Pancreas (tissue), 10 donors: ENCODE results near the gene EIF3CL. TPM values are rescaled to one million over a fixed set of nuclear protein-coding genes. Genes with fewer than 3 reads are reported as not detected.
"Not testable (repeated sequence)": the region's sequence is repeated elsewhere in the genome, so short reads cannot be mapped to it uniquely, and the experiment has no call there.

ENCODE experiments used
- ATAC-seq, 4 donors: fragments of 200-7000 bp; cut with Tn5 transposase; one replicate each; pipeline versions ENCODE4 v1.8.0 to v1.9.1; 2020; ENCODE audit warnings: mild to moderate bottlenecking in 4 of 4, moderate library complexity in 4 of 4
- DNase-seq, 6 donors: peaks; one replicate each; pipeline ENCODE4 v3.0.0-alpha.2; 2020
- FAIRE-seq: peaks from 2 replicates; lab custom pipeline; 2012; peaks lifted over from hg19 to GRCh38; lab: Jason Lieb, UNC
- H3K27ac ChIP-seq, 4 donors: fragments of 200-600 bp; sonication (generic); 1 replicate in 3 of 4; 2 replicates in 1 of 4; pipeline versions ENCODE4 v1.5.0 to v1.8.0; 2020
- H3K27me3 ChIP-seq, 4 donors: fragments of 200-600 bp; one replicate each; pipeline ENCODE4 v1.8.0; 2021
- H3K36me3 ChIP-seq, 3 donors: fragments of 200-600 bp; sonication (generic) in 1 of 3; one replicate each; pipeline versions ENCODE4 v1.5.0 to v1.8.0; 2020 to 2021
- H3K4me1 ChIP-seq, 3 donors: fragments of 200-600 bp; one replicate each; pipeline ENCODE4 v1.8.0; 2021
- H3K4me3 ChIP-seq, 4 donors: fragments of 200-600 bp; sonication (generic) in 2 of 4; one replicate each; pipeline versions ENCODE4 v1.5.0 to v1.8.0; 2020 to 2021
- H3K9me3 ChIP-seq, 4 donors: fragments of 200-600 bp; one replicate each; pipeline ENCODE4 v1.8.0; 2021
- WGBS, 2 donors: extraction: QIAGEN DNeasy Blood & Tissue Kit; methylation state at CpG; one replicate each; pipeline ENCODE4 v1.1.7; 2013; 5-methylcytosine and 5-hydroxymethylcytosine counted together
- intact Hi-C, 3 donors: fragments of 100-400 bp; cut with DNase I; formaldehyde crosslinking; loops; one replicate each; pipeline versions ENCODE4 v1.11.1 to v1.14.2; 2022
- microRNA-seq, 2 donors: library from miRNA; unstranded; fragments of <30 nt; microRNA quantifications; one replicate each; pipeline versions ENCODE4 to v1.1.0, GENCODE V29; 2019 to 2020
- polyA plus RNA-seq, 2 donors: library from polyadenylated mRNA; stranded (reverse); fragments of 200-250 nt; gene quantifications; one replicate each; pipeline ENCODE4 v1.2.3, GENCODE V29; 2013
- total RNA-seq, 6 donors: library from RNA; stranded (reverse); fragmentation: NEBNext Ultra II Directional in 4 of 6; extraction: Animal tissue kit (Norgen Biotek cat#: 25700) in 4 of 6; gene quantifications; one replicate each; pipeline versions ENCODE4 v1.2.1 to v1.2.4, GENCODE V29; 2021 to 2023
- donor health status: healthy with polysubstance abuse.
- donor health status: DM: no; HTN: no; CAD: no; lungs with moderate emphysema.
- donor health status: DM: no; HTN: no; CAD: no.
- donor health status: control.
- donor health status: control.
- donor health status: Bipolar disorder and iron deficiency.
- donor health status: DM: yes; HTN: yes; CAD: no.
- donor health status: DM: no; HTN: no; CAD: no.
- donor health status: DM: no; HTN: no; CAD: no.
- donor health status: DM: yes; HTN: yes; CAD: no.

EIF3CL gene
- total and polyA plus RNA-seq, 8 donors = 32.6 to 76.5 (median 47.6) TPM

GRCh38 chr16:28336940-28337710, 66.5 kb downstream of the EIF3CL start:
- FAIRE-seq, intact Hi-C loops, DNase-seq, H3K27ac ChIP-seq, H3K9me3 ChIP-seq, H3K36me3 ChIP-seq, ATAC-seq, H3K4me1 ChIP-seq, H3K27me3 ChIP-seq, H3K4me3 ChIP-seq: not testable (repeated sequence)
- WGBS, 2 donors = 71 to 75% methylated on average over 4 to 5 of the region's 5 CpGs

- FAIRE-seq, H3K27ac ChIP-seq, intact Hi-C loops, H3K36me3 ChIP-seq, DNase-seq, H3K27me3 ChIP-seq, H3K4me3 ChIP-seq, H3K4me1 ChIP-seq, ATAC-seq, H3K9me3 ChIP-seq: not testable (repeated sequence)
- WGBS, 2 donors = 79 to 83% methylated on average over 6 to 8 of the region's 8 CpGs
Measured at GRCh38 chr16:28335678-28336077, 68.0 kb downstream of the EIF3CL start.

GRCh38 chr16:28332632-28333031, 71.0 kb downstream of the EIF3CL start:
- H3K4me3 ChIP-seq, H3K27ac ChIP-seq, H3K36me3 ChIP-seq, ATAC-seq, DNase-seq, intact Hi-C loops, H3K9me3 ChIP-seq, FAIRE-seq, H3K4me1 ChIP-seq, H3K27me3 ChIP-seq: not testable (repeated sequence)
- WGBS, 2 donors = 51 to 67% methylated on average over 3 to 6 of the region's 6 CpGs

GRCh38 chr16:28330981-28331380, 72.7 kb downstream of the EIF3CL start:
- H3K9me3 ChIP-seq, ATAC-seq, H3K27me3 ChIP-seq, H3K27ac ChIP-seq, H3K4me1 ChIP-seq, DNase-seq, intact Hi-C loops, FAIRE-seq, H3K4me3 ChIP-seq, H3K36me3 ChIP-seq: not testable (repeated sequence)
- WGBS, 2 donors = 61 to 72% methylated on average over 2 of the region's 2 CpGs

GRCh38 chr16:28330232-28330631, 73.4 kb downstream of the EIF3CL start:
- FAIRE-seq, H3K4me1 ChIP-seq, H3K9me3 ChIP-seq, H3K27ac ChIP-seq, H3K36me3 ChIP-seq, intact Hi-C loops, H3K4me3 ChIP-seq, H3K27me3 ChIP-seq: not testable (repeated sequence)
- 29 to 32% methylated on average over 7 of the region's 9 CpGs for WGBS, 2 donors
- DNase-seq = peak in 1 of 6 donors; percentile 4
- ATAC-seq = peak in 1 of 4 donors; percentile 16

Small RNAs within 50 kb of the gene (microRNA-seq; reads per million reads assigned to microRNA genes)
- 0 reads per million in 2 donors for gene MIR6862-1

Other genes with a start within 250 kb of the EIF3CL start
- 10 to 100 TPM; 32.6 to 46.5 (median 36.4) TPM for gene XPO6, start 191.9 kb downstream of the EIF3CL start, total RNA-seq
- gene XPO6, start 191.9 kb downstream of the EIF3CL start, polyA plus RNA-seq = 10 to 100 TPM; 66.6 to 73.6 TPM
- gene SBK1, start 111.3 kb downstream of the EIF3CL start, total RNA-seq = 1 to 10 TPM; 1.3 to 4.0 (median 1.6) TPM
- 1 to 10 TPM in 1 of 2 donors, under 1 TPM in 1; 0.96 to 1.4 TPM for gene SBK1, start 111.3 kb downstream of the EIF3CL start, polyA plus RNA-seq
- 1 to 10 TPM in 2 of 6 donors, under 1 TPM in 3, not detected in 1; 0.25 to 2.0 (median 0.58) TPM for gene NPIPB6, start 40.3 kb downstream of the EIF3CL start, total RNA-seq
- gene NPIPB6, start 40.3 kb downstream of the EIF3CL start, polyA plus RNA-seq = under 1 TPM; 0.61 to 0.77 TPM
- gene NPIPB7, start 68.5 kb upstream of the EIF3CL start, total RNA-seq = not detected
- not detected for gene NPIPB7, start 68.5 kb upstream of the EIF3CL start, polyA plus RNA-seq
- gene CLN3, start 88.2 kb upstream of the EIF3CL start, total RNA-seq = 10 to 100 TPM in 3 of 6 donors, 1 to 10 TPM in 3; 6.9 to 17.2 (median 10.2) TPM
- 10 to 100 TPM; 13.8 to 25.9 TPM for gene CLN3, start 88.2 kb upstream of the EIF3CL start, polyA plus RNA-seq
- 1 to 10 TPM in 2 of 6 donors, under 1 TPM in 4; 0.16 to 3.0 (median 0.45) TPM for gene APOBR, start 90.8 kb upstream of the EIF3CL start, total RNA-seq
- 1 to 10 TPM in 1 of 2 donors, under 1 TPM in 1; 0.70 to 1.5 TPM for gene APOBR, start 90.8 kb upstream of the EIF3CL start, polyA plus RNA-seq
- under 1 TPM in 2 of 6 donors, not detected in 4; 0.18 to 0.20 TPM for gene IL27, start 103.0 kb upstream of the EIF3CL start, total RNA-seq
- gene IL27, start 103.0 kb upstream of the EIF3CL start, polyA plus RNA-seq = under 1 TPM in 1 of 2 donors, not detected in 1; 0.68 TPM
- gene NUPR1, start 135.1 kb upstream of the EIF3CL start, total RNA-seq = 100 to 1,000 TPM in 3 of 6 donors, 10 to 100 TPM in 3; 28.9 to 303 (median 103) TPM
- 100 to 1,000 TPM; 117 to 151 TPM for gene NUPR1, start 135.1 kb upstream of the EIF3CL start, polyA plus RNA-seq
- 10 to 100 TPM; 14.2 to 28.3 (median 17.0) TPM for gene SGF29, start 150.1 kb upstream of the EIF3CL start, total RNA-seq
- 10 to 100 TPM; 40.2 to 46.6 TPM for gene SGF29, start 150.1 kb upstream of the EIF3CL start, polyA plus RNA-seq
- 1 to 10 TPM in 3 of 6 donors, under 1 TPM in 3; 0.41 to 1.5 (median 1.1) TPM for gene SULT1A2, start 193.2 kb upstream of the EIF3CL start, total RNA-seq
- 1 to 10 TPM; 5.6 to 6.0 TPM for gene SULT1A2, start 193.2 kb upstream of the EIF3CL start, polyA plus RNA-seq
- gene SULT1A1, start 206.2 kb upstream of the EIF3CL start, total RNA-seq = 10 to 100 TPM in 3 of 6 donors, 1 to 10 TPM in 3; 5.7 to 18.3 (median 9.0) TPM
- gene SULT1A1, start 206.2 kb upstream of the EIF3CL start, polyA plus RNA-seq = 10 to 100 TPM; 29.7 to 46.7 TPM
- 1 to 10 TPM in 2 of 6 donors, under 1 TPM in 3, not detected in 1; 0.08 to 2.4 (median 0.74) TPM for gene NPIPB8, start 234.2 kb upstream of the EIF3CL start, total RNA-seq
- gene NPIPB8, start 234.2 kb upstream of the EIF3CL start, polyA plus RNA-seq = not detected